Endothelial cell of umbilical vein (primary cell): ENCODE results near the gene AMOT.

ENCODE experiments used
- EZH2 ChIP-seq: IDR thresholded peaks from 2 replicates; pipeline ENCODE4 v1.6.1; 2012; ENCODE audit warnings: borderline replicate concordance, low read depth, mild to moderate bottlenecking, moderate library complexity, low read length, inconsistent platforms; ENCODE audit not compliant: severe bottlenecking
- FOS ChIP-seq: IDR thresholded peaks from 2 replicates; pipeline ENCODE4 v1.6.1; 2011; ENCODE audit warnings: mild to moderate bottlenecking, low read length, moderate library complexity, borderline replicate concordance; ENCODE audit not compliant: insufficient read depth
- JUN ChIP-seq: IDR thresholded peaks from 2 replicates; pipeline ENCODE4 v1.6.1; 2011; ENCODE audit warnings: borderline replicate concordance, low read depth; ENCODE audit not compliant: insufficient read length, insufficient read depth
- MAX ChIP-seq: IDR thresholded peaks from 2 replicates; pipeline ENCODE4 v1.6.1; 2011; ENCODE audit not compliant: insufficient read depth, insufficient read length
- MYC ChIP-seq: IDR thresholded peaks from one replicate; pipeline ENCODE4 v1.6.1; 2011; ENCODE audit warnings: mild to moderate bottlenecking, low read depth, low read length
- POLR2A ChIP-seq: IDR thresholded peaks from 2 replicates; pipeline ENCODE4 v1.6.1; 2012; ENCODE audit warnings: low read depth, mild to moderate bottlenecking, control low read depth, low read length
- TF ChIP-seq, protein P1 (sequence below), 2 donors: IDR thresholded peaks; 1 replicate in 1 of 2; 2 replicates in 1 of 2; pipeline ENCODE4 v1.5.1; 2011; ENCODE audit warnings: low read length in 2 of 2, mild to moderate bottlenecking in 2 of 2, moderate library complexity in 2 of 2, control low read depth in 1 of 2, inconsistent platforms in 1 of 2, low read depth in 1 of 2; ENCODE audit not compliant: insufficient read depth in 1 of 2; ENCODE audit errors: extremely low read depth in 1 of 2

GRCh38 chrX:112857478-112857878 is 16.8 kb upstream of the AMOT start:
- TF ChIP-seq, protein P1, sequence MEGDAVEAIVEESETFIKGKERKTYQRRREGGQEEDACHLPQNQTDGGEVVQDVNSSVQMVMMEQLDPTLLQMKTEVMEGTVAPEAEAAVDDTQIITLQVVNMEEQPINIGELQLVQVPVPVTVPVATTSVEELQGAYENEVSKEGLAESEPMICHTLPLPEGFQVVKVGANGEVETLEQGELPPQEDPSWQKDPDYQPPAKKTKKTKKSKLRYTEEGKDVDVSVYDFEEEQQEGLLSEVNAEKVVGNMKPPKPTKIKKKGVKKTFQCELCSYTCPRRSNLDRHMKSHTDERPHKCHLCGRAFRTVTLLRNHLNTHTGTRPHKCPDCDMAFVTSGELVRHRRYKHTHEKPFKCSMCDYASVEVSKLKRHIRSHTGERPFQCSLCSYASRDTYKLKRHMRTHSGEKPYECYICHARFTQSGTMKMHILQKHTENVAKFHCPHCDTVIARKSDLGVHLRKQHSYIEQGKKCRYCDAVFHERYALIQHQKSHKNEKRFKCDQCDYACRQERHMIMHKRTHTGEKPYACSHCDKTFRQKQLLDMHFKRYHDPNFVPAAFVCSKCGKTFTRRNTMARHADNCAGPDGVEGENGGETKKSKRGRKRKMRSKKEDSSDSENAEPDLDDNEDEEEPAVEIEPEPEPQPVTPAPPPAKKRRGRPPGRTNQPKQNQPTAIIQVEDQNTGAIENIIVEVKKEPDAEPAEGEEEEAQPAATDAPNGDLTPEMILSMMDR (IDR thresholded peaks at IDR 0.05; ENCODE audit: extremely low read depth in 1 of 2, insufficient read depth in 1 of 2, low read depth in 1 of 2, low read length in 2 of 2): no peak
- TF ChIP-seq JUN (no peak), POLR2A (no peak), EZH2 (no peak), MYC (no peak), FOS (no peak), MAX (no peak)
